ENCODE results near the gene RPS6KB1. TPM values are rescaled to one million over a fixed set of nuclear protein-coding genes. Genes with fewer than 3 reads are reported as not detected.
"Not testable (repeated sequence)": the region's sequence is repeated elsewhere in the genome, so short reads cannot be mapped to it uniquely, and the experiment has no call there.

Gene RPS6KB1
- polyA plus RNA-seq, 3 donors = 15.8 to 15.9 (median 15.9) TPM

GRCh38 chr17:59914274-59914854 is 21.4 kb downstream of the RPS6KB1 start:
- DNase-seq = peak; percentile 15 to 54 (median 37)
- H3K36me3 ChIP-seq (replicated peaks in 1 of 2; ENCODE audit: control insufficient read depth in 1 of 2, insufficient read depth in 2 of 2, low read length in 2 of 2) = peaks cover 64 to 85% of the 10 kb centered on the region in 2 donors
- Mint-ChIP-seq H3K4me3 (no peak overlapping the region), H3K36me3 (peaks cover 56 to 80% of the 10 kb centered on the region in 2 donors), H3K27ac (no peak overlapping the region), H3K9me3 (peaks cover 0 to 1% (median 0%) of the 10 kb centered on the region in 7 donors), H3K4me1 (peaks cover 1% of the 10 kb centered on the region), H3K27me3 (ENCODE audit: low read depth in 3 of 3) (no peaks in the 10 kb centered on the region)
- no peak overlapping the region for H3K27ac ChIP-seq (ENCODE audit: low read depth in 1 of 2, low read length in 2 of 2)
- no peak overlapping the region for H3K4me3 ChIP-seq (replicated peaks in 1 of 3; ENCODE audit: low read depth in 2 of 3, low read length in 3 of 3)
- no peak overlapping the region for H3K9ac ChIP-seq (ENCODE audit: insufficient read depth, low read length, poor library complexity, severe bottlenecking)
- peak; percentile 77 for TF ChIP-seq CTCF (IDR thresholded peaks at IDR 0.05)
- H3K4me2 ChIP-seq (replicated peaks; ENCODE audit: extremely low read depth, low read length, poor library complexity, severe bottlenecking) = no peak overlapping the region
- peaks cover 16% of the 10 kb centered on the region for H4K20me1 ChIP-seq (ENCODE audit: insufficient read depth, low read length)
- no peaks in the 10 kb centered on the region for H3K4me1 ChIP-seq (ENCODE audit: control insufficient read depth in 1 of 2, insufficient read depth in 2 of 2, low read length in 2 of 2)
- no peaks in the 10 kb centered on the region for H3K9me3 ChIP-seq (replicated peaks in 1 of 2; ENCODE audit: control insufficient read depth in 1 of 2, insufficient read depth in 1 of 2, low read length in 2 of 2)
- WGBS (ENCODE audit: insufficient coverage) = no CpG with 5 or more reads among the region's 1 CpG
- H2AFZ ChIP-seq (ENCODE audit: insufficient read depth, low read depth, low read length, poor library complexity, severe bottlenecking) = no peak overlapping the region
- H3K79me2 ChIP-seq (ENCODE audit: insufficient read depth, low read length) = peaks cover 10% of the 10 kb centered on the region
- H3K27me3 ChIP-seq (ENCODE audit: control insufficient read depth in 2 of 2, insufficient read depth in 2 of 2, low read length in 2 of 2) = no peaks in the 10 kb centered on the region
- intact Hi-C loops (cut with micrococcal nuclease) = loop anchor here (5.0 to 10.0 kb wide), 2 partner anchors 120 to 123 kb away; no protein-coding TSS in a partner anchor

GRCh38 chr17:59916446-59916845 is 23.5 kb downstream of the RPS6KB1 start:
- no peak overlapping the region for H3K4me2 ChIP-seq (replicated peaks; ENCODE audit: extremely low read depth, low read length, poor library complexity, severe bottlenecking)
- H4K20me1 ChIP-seq (ENCODE audit: insufficient read depth, low read length) = peaks cover 16% of the 10 kb centered on the region
- no peak overlapping the region for H3K4me3 ChIP-seq (replicated peaks in 1 of 3; ENCODE audit: low read depth in 2 of 3, low read length in 3 of 3)
- H3K27ac Mint-ChIP-seq = peak overlapping the region in 1 of 7 donors; percentile 22
- peaks cover 1% of the 10 kb centered on the region for H3K4me1 Mint-ChIP-seq
- no peaks in the 10 kb centered on the region for H3K27me3 ChIP-seq (ENCODE audit: control insufficient read depth in 2 of 2, insufficient read depth in 2 of 2, low read length in 2 of 2)
- H3K36me3 ChIP-seq (replicated peaks in 1 of 2; ENCODE audit: control insufficient read depth in 1 of 2, insufficient read depth in 2 of 2, low read length in 2 of 2) = peaks cover 67 to 92% of the 10 kb centered on the region in 2 donors
- peaks cover 0 to 1% (median 0%) of the 10 kb centered on the region in 7 donors for H3K9me3 Mint-ChIP-seq
- no peak for DNase-seq
- no peak overlapping the region for H3K27ac ChIP-seq (ENCODE audit: low read depth in 1 of 2, low read length in 2 of 2)
- H3K27me3 Mint-ChIP-seq (ENCODE audit: low read depth in 3 of 3) = no peaks in the 10 kb centered on the region
- H3K79me2 ChIP-seq (ENCODE audit: insufficient read depth, low read length) = no peaks in the 10 kb centered on the region
- no peak for TF ChIP-seq CTCF (IDR thresholded peaks at IDR 0.05)
- no peaks in the 10 kb centered on the region for H3K4me1 ChIP-seq (ENCODE audit: control insufficient read depth in 1 of 2, insufficient read depth in 2 of 2, low read length in 2 of 2)
- no peak overlapping the region for H3K9ac ChIP-seq (ENCODE audit: insufficient read depth, low read length, poor library complexity, severe bottlenecking)
- H3K9me3 ChIP-seq (replicated peaks in 1 of 2; ENCODE audit: control insufficient read depth in 1 of 2, insufficient read depth in 1 of 2, low read length in 2 of 2) = no peaks in the 10 kb centered on the region
- H2AFZ ChIP-seq (ENCODE audit: insufficient read depth, low read depth, low read length, poor library complexity, severe bottlenecking) = no peak overlapping the region
- H3K4me3 Mint-ChIP-seq = no peak overlapping the region
- intact Hi-C loops (cut with micrococcal nuclease) = loop anchor here in 1 of 2 donors (5.0 to 10.0 kb wide), 2 partner anchors 36 to 118 kb away; no protein-coding TSS in a partner anchor
- H3K36me3 Mint-ChIP-seq = peaks cover 57 to 85% of the 10 kb centered on the region in 2 donors

- not testable (repeated sequence) for H3K4me3 ChIP-seq (replicated peaks in 1 of 3; ENCODE audit: low read depth in 2 of 3, low read length in 3 of 3); H3K4me1 ChIP-seq (ENCODE audit: control insufficient read depth in 1 of 2, insufficient read depth in 2 of 2, low read length in 2 of 2); H3K9me3 ChIP-seq (replicated peaks in 1 of 2; ENCODE audit: control insufficient read depth in 1 of 2, insufficient read depth in 1 of 2, low read length in 2 of 2); H3K27ac Mint-ChIP-seq; H3K4me3 Mint-ChIP-seq; H3K27me3 Mint-ChIP-seq (ENCODE audit: low read depth in 3 of 3); H3K4me2 ChIP-seq (replicated peaks; ENCODE audit: extremely low read depth, low read length, poor library complexity, severe bottlenecking); H3K9ac ChIP-seq (ENCODE audit: insufficient read depth, low read length, poor library complexity, severe bottlenecking); H3K4me1 Mint-ChIP-seq; H3K9me3 Mint-ChIP-seq; H3K27me3 ChIP-seq (ENCODE audit: control insufficient read depth in 2 of 2, insufficient read depth in 2 of 2, low read length in 2 of 2); H3K27ac ChIP-seq (ENCODE audit: low read depth in 1 of 2, low read length in 2 of 2); H4K20me1 ChIP-seq (ENCODE audit: insufficient read depth, low read length); H3K79me2 ChIP-seq (ENCODE audit: insufficient read depth, low read length); H2AFZ ChIP-seq (ENCODE audit: insufficient read depth, low read depth, low read length, poor library complexity, severe bottlenecking); DNase-seq
- 95% methylated on average over 4 of the region's 5 CpGs for WGBS (ENCODE audit: insufficient coverage)
- H3K36me3 Mint-ChIP-seq = peaks cover 59 to 92% of the 10 kb centered on the region in 2 donors
- H3K36me3 ChIP-seq (replicated peaks in 1 of 2; ENCODE audit: control insufficient read depth in 1 of 2, insufficient read depth in 2 of 2, low read length in 2 of 2) = peaks cover 66 to 91% of the 10 kb centered on the region in 2 donors
- intact Hi-C loops (cut with micrococcal nuclease) = loop anchor here in 1 of 2 donors (10.0 kb wide), 1 partner anchor 144 kb away; no protein-coding TSS in a partner anchor
Observed at GRCh38 chr17:59920637-59921036, 27.7 kb downstream of the RPS6KB1 start.
